ENCODE results near the gene NGFR.

Gene NGFR

DNA sequence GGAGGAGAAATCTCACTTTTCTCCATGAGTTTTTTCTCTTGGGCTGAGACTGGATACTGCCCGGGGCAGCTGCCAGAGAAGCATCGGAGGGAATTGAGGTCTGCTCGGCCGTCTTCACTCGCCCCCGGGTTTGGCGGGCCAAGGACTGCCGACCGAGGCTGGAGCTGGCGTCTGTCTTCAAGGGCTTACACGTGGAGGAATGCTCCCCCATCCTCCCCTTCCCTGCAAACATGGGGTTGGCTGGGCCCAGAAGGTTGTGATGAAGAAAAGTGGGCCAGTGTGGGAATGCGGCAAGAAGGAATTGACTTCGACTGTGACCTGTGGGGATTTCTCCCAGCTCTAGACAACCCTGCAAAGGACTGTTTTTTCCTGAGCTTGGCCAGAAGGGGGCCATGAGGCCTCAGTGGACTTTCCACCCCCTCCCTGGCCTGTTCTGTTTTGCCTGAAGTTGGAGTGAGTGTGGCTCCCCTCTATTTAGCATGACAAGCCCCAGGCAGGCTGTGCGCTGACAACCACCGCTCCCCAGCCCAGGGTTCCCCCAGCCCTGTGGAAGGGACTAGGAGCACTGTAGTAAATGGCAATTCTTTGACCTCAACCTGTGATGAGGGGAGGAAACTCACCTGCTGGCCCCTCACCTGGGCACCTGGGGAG is 19.1 kb downstream of the NGFR start:
- peaks cover 15 to 21% of the 10 kb centered on the region in 2 donors for H3K4me1 ChIP-seq (ENCODE audit: control insufficient read depth in 2 of 2, insufficient read depth in 2 of 2, low read length in 2 of 2)
- no peak overlapping the region for H3K9ac ChIP-seq (ENCODE audit: low read depth in 1 of 2, low read length in 2 of 2)
- H3K27me3 ChIP-seq (ENCODE audit: control insufficient read depth in 2 of 2, insufficient read depth in 2 of 2, low read length in 2 of 2), result no peaks in the 10 kb centered on the region
- no peaks in the 10 kb centered on the region for H3K36me3 ChIP-seq (ENCODE audit: control insufficient read depth in 2 of 2, insufficient read depth in 2 of 2, low read length in 2 of 2)
- no peak overlapping the region for H3K27ac ChIP-seq (ENCODE audit: low read depth in 2 of 2, low read length in 2 of 2)
- H3K4me3 ChIP-seq (ENCODE audit: low read length in 2 of 2), result no peak overlapping the region
- no peaks in the 10 kb centered on the region for H3K9me3 ChIP-seq (ENCODE audit: control insufficient read depth in 2 of 2, low read length in 2 of 2)

DNA sequence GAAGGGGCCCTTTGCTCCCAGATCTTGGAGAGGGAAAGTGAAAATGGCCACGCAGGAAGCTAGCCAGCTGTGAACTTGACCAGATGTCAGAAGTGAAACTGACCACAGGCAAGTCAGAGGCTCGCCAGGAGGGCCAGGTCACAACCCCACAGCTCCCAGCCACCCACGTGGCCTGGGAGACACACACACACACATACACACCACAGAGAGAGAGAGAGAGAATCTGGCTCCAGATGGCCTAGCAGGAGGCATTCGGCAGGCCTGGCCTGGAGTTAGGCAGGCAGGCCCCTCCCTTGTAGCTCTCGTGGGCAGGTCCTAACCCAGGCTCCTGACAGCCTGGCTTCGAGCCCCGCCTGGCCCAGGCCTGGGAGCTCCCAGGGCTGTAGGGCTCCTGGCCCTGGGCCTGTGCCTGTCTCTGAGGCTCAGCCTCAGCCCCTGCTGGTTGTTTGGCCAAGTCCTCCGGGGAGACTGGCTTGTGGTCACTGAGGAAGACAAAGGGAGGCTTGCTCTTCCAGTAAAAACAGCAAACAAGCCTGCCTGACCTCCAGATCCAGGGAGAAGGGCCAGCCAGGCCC is 20.2 kb downstream of the NGFR start:
- H3K27ac ChIP-seq (ENCODE audit: low read depth in 2 of 2, low read length in 2 of 2), result peak overlapping the region; percentile 52 to 78
- H3K4me3 ChIP-seq (ENCODE audit: low read length in 2 of 2), result no peak overlapping the region
- no peaks in the 10 kb centered on the region for H3K36me3 ChIP-seq (ENCODE audit: control insufficient read depth in 2 of 2, insufficient read depth in 2 of 2, low read length in 2 of 2)
- no peaks in the 10 kb centered on the region for H3K9me3 ChIP-seq (ENCODE audit: control insufficient read depth in 2 of 2, low read length in 2 of 2)
- peak overlapping the region; percentile 21 to 47 for H3K9ac ChIP-seq (ENCODE audit: low read depth in 1 of 2, low read length in 2 of 2)
- H3K27me3 ChIP-seq (ENCODE audit: control insufficient read depth in 2 of 2, insufficient read depth in 2 of 2, low read length in 2 of 2), result no peaks in the 10 kb centered on the region
- peaks cover 15 to 21% of the 10 kb centered on the region in 2 donors for H3K4me1 ChIP-seq (ENCODE audit: control insufficient read depth in 2 of 2, insufficient read depth in 2 of 2, low read length in 2 of 2)

DNA sequence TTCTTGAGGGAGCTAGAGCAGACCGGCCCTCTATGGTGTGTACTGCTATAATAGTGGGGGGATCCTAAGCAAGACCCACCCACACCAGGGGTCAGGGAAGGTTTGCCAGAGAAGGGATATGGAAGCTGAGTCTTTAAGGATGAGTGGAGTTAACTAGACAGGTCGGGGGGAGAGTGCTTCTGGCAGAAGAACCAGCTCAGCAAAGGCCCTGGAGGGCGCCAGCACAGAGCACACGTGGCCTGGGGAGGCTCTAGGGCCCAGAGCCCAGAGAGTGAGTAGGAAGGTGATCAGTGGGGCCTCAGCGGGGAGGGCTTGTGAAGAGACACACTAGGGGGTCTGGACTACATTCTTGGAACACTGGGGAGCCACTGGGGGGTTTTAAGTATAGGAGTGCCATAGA is 21.1 kb downstream of the NGFR start:
- H3K36me3 ChIP-seq (ENCODE audit: control insufficient read depth in 2 of 2, insufficient read depth in 2 of 2, low read length in 2 of 2), result no peaks in the 10 kb centered on the region
- H3K27me3 ChIP-seq (ENCODE audit: control insufficient read depth in 2 of 2, insufficient read depth in 2 of 2, low read length in 2 of 2), result peaks cover 0 to 2% of the 10 kb centered on the region in 2 donors
- peaks cover 15 to 21% of the 10 kb centered on the region in 2 donors for H3K4me1 ChIP-seq (ENCODE audit: control insufficient read depth in 2 of 2, insufficient read depth in 2 of 2, low read length in 2 of 2)
- no peak overlapping the region for H3K4me3 ChIP-seq (ENCODE audit: low read length in 2 of 2)
- H3K9ac ChIP-seq (ENCODE audit: low read depth in 1 of 2, low read length in 2 of 2), result no peak overlapping the region
- H3K9me3 ChIP-seq (ENCODE audit: control insufficient read depth in 2 of 2, low read length in 2 of 2), result no peaks in the 10 kb centered on the region
- H3K27ac ChIP-seq (ENCODE audit: low read depth in 2 of 2, low read length in 2 of 2), result peak overlapping the region; percentile 52 to 78

DNA sequence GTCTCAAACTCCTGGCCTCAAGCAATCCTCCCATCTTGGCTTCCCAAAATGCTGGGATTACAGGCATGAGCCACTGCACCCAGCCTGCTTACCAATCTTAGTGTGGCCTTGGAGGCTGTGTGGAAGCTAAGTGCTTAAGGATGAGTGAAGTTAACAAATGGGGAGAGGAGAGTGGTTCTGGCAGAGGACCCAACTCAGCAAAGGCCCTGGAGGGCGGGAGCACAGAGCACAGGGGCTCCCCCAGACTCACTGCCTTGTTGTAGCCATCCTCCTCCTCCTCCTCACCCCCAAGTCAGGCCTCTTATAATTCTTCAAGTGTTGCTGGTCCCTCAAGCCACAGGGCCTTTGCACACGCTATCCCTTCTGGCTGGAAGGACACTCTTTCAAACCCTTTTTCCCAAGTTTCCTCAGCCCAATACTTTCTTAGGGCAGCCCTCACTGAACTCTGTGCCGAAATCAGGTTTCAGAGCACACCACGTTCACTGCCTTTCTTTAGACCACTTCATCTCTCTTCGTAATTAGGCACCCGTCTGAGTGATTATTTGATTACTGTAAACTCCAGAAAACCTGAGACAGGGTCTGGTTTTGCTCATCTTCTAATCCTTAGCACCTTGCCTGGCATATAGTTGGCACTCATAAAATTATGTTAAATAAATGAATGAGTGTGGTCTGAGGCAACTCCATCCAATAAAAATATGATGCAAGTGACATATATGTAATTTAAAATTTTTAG is 23.4 kb downstream of the NGFR start:
- Histone ChIP-seq H3K9ac (ENCODE audit: low read depth in 1 of 2, low read length in 2 of 2) (no peak overlapping the region), H3K4me1 (ENCODE audit: control insufficient read depth in 2 of 2, insufficient read depth in 2 of 2, low read length in 2 of 2) (peaks cover 15 to 21% of the 10 kb centered on the region in 2 donors)

DNA sequence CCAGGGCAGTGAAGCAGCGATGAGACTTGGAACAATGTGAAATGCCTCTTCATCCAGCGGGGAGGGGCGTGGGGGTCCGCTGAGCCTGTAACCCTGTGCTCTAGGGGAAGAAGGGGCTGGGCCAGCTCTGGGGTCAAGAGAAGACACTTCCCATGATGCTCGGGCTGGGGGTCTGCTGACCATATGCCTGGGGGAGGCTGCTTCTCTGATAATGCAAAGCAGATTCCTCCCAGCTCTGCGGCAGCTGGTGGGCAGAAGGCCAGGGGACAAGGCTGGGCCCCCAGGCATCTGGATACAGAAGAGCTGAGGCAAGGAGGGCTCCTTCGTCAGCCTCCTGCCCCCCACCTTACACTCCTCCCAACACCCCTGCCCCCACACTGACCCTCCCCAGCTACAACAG is 24.7 kb downstream of the NGFR start:
- Histone ChIP-seq H3K9ac (ENCODE audit: low read depth in 1 of 2, low read length in 2 of 2) (no peak overlapping the region), H3K4me1 (ENCODE audit: control insufficient read depth in 2 of 2, insufficient read depth in 2 of 2, low read length in 2 of 2) (peaks cover 9 to 12% of the 10 kb centered on the region in 2 donors), H3K4me3 (ENCODE audit: low read length in 2 of 2) (no peak overlapping the region), H3K27ac (ENCODE audit: low read depth in 2 of 2, low read length in 2 of 2) (no peak overlapping the region), H3K36me3 (ENCODE audit: control insufficient read depth in 2 of 2, insufficient read depth in 2 of 2, low read length in 2 of 2) (no peaks in the 10 kb centered on the region), H3K9me3 (ENCODE audit: control insufficient read depth in 2 of 2, low read length in 2 of 2) (no peaks in the 10 kb centered on the region), H3K27me3 (ENCODE audit: control insufficient read depth in 2 of 2, insufficient read depth in 2 of 2, low read length in 2 of 2) (peaks cover 0 to 2% of the 10 kb centered on the region in 2 donors)

More for the DNA sequence above, 23.4 kb downstream of the NGFR start:
- Histone ChIP-seq H3K36me3 (ENCODE audit: control insufficient read depth in 2 of 2, insufficient read depth in 2 of 2, low read length in 2 of 2) (no peaks in the 10 kb centered on the region), H3K9me3 (ENCODE audit: control insufficient read depth in 2 of 2, low read length in 2 of 2) (no peaks in the 10 kb centered on the region), H3K4me3 (ENCODE audit: low read length in 2 of 2) (no peak overlapping the region), H3K27ac (ENCODE audit: low read depth in 2 of 2, low read length in 2 of 2) (no peak overlapping the region), H3K27me3 (ENCODE audit: control insufficient read depth in 2 of 2, insufficient read depth in 2 of 2, low read length in 2 of 2) (peaks cover 0 to 2% of the 10 kb centered on the region in 2 donors)

DNA sequence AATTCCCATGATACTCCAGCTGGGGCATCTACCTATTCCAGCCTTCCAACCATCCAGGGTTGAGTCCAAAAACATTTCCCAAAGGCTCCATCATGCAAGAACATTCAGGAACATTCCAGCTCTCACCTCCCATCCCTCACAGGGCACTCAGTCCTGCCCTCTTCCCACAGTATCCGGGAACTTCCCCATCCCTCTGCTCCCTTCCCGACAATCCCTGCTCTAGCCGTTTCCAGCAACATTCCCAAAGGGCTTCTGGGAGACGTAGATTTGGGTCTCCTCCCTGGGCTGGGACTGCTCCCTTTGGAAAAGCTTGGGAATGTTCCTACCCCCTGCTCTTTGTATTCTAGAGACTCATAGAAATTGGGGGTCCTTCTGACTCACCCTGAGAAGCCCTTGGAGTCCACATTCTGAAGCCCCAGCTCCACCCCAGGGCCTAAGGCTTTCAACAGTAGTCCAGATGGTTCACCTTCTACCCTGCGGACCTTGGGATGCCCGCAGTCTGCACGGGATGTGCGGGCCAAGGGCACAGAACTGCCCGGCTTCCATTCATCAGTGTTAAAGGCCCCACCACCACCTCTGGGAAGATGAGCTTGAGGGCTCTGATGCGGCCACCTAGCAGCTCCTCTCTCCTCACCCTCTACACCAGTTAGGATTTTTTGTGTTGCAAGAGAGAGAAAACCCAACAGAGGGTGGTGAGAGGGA is 25.4 kb downstream of the NGFR start:
- H3K27ac ChIP-seq (ENCODE audit: low read depth in 2 of 2, low read length in 2 of 2), result no peak overlapping the region
- H3K9me3 ChIP-seq (ENCODE audit: control insufficient read depth in 2 of 2, low read length in 2 of 2), result no peaks in the 10 kb centered on the region
- no peak overlapping the region for H3K4me3 ChIP-seq (ENCODE audit: low read length in 2 of 2)
- H3K36me3 ChIP-seq (ENCODE audit: control insufficient read depth in 2 of 2, insufficient read depth in 2 of 2, low read length in 2 of 2), result no peaks in the 10 kb centered on the region
- peaks cover 6 to 9% of the 10 kb centered on the region in 2 donors for H3K4me1 ChIP-seq (ENCODE audit: control insufficient read depth in 2 of 2, insufficient read depth in 2 of 2, low read length in 2 of 2)
- peaks cover 0 to 2% of the 10 kb centered on the region in 2 donors for H3K27me3 ChIP-seq (ENCODE audit: control insufficient read depth in 2 of 2, insufficient read depth in 2 of 2, low read length in 2 of 2)
- H3K9ac ChIP-seq (ENCODE audit: low read depth in 1 of 2, low read length in 2 of 2), result no peak overlapping the region

DNA sequence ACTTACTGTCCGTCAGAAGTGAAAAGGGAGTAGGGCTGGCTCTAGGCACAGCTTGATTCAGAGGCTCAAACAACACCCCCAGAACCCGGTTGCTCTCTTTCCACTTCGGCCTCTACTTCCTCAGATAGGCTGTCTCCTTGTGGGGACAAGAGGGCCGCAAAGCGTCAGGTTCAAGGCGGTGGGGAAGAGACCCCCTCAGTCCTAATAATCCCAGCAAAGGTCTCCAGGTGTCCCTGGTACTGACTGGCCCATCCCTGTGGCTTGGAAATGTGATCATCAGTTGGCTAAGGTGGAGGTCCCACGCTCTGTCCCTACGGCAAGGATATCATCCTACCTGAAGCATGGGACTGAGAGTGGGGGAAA is 26.0 kb downstream of the NGFR start:
- H3K9me3 ChIP-seq (ENCODE audit: control insufficient read depth in 2 of 2, low read length in 2 of 2), result no peaks in the 10 kb centered on the region
- H3K27me3 ChIP-seq (ENCODE audit: control insufficient read depth in 2 of 2, insufficient read depth in 2 of 2, low read length in 2 of 2), result peaks cover 0 to 2% of the 10 kb centered on the region in 2 donors
- H3K36me3 ChIP-seq (ENCODE audit: control insufficient read depth in 2 of 2, insufficient read depth in 2 of 2, low read length in 2 of 2), result no peaks in the 10 kb centered on the region
- peaks cover 2 to 3% of the 10 kb centered on the region in 2 donors for H3K4me1 ChIP-seq (ENCODE audit: control insufficient read depth in 2 of 2, insufficient read depth in 2 of 2, low read length in 2 of 2)
- H3K27ac ChIP-seq (ENCODE audit: low read depth in 2 of 2, low read length in 2 of 2), result no peak overlapping the region
- no peak overlapping the region for H3K9ac ChIP-seq (ENCODE audit: low read depth in 1 of 2, low read length in 2 of 2)
- no peak overlapping the region for H3K4me3 ChIP-seq (ENCODE audit: low read length in 2 of 2)

DNA sequence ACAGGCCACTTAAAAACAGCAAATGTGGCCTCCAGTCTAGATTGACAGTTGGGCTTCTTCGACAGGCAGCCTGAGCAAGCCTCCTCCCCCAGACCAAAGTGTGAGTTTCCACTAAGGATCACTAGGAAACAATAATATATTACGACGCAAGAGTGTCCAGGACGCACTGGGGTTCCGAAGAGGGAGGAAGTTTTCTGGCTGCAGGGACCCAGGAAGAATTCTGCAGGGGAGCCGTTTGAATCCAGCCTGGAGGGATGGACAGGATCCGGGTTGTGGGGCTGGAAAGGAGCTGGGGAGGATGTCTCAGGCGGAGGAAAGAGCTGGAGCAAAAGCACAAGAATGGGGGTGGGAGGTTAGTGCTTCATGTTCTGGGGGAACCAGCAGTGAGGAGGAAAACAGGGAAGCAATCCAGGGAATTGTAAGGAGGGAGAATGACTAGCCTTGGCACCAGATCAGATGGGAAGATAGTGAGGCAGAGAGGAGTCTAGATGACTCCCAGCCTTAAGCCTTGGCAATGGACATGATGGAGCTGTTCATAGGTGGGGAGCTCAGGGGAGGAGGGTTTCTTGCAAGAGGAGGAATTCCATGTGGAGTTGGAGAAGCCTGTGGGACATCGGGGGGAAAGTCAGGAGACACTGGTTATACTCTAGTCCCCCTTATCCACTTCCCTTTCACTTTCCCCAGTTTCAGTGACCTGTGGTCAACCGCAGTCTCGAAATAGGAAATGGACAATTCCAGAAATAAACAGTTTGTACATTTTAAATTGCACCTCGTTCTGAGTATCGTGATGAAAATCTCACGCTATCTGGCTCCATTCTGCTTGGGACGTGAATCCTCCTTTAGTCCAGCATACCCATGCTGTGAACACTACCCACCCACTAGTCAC is 26.6 kb downstream of the NGFR start:
- H3K27me3 ChIP-seq (ENCODE audit: control insufficient read depth in 2 of 2, insufficient read depth in 2 of 2, low read length in 2 of 2), result peaks cover 0 to 2% of the 10 kb centered on the region in 2 donors

DNA sequence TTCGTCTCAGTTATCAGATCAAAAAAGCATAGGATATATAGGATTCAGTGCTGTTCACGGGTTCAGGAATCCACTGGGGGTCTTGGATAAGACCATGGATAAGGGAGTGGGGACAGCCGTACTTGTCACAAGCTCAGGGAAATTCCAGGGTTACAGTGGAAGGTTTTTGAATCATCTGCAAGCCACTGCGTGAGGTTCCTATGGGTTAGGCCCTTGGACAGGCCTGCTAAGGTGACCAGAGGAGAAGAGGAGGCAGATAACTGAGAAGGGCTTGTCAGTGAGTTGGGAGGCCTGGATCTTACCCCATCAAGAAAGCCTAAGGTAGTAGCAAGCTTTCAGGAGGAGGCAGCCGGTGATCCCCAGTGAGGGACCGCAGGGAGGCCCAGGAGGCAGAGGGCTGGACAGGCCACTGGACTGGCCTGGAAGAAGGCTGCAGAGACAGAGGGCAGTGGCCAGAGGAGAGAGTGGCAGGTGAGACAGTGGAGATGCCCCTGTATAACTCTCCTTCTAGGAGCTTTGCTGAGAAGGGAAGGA is 27.3 kb downstream of the NGFR start:
- no peak overlapping the region for H3K4me3 ChIP-seq (ENCODE audit: low read length in 2 of 2)
- H3K4me1 ChIP-seq (ENCODE audit: control insufficient read depth in 2 of 2, insufficient read depth in 2 of 2, low read length in 2 of 2), result no peaks in the 10 kb centered on the region
- H3K9me3 ChIP-seq (ENCODE audit: control insufficient read depth in 2 of 2, low read length in 2 of 2), result no peaks in the 10 kb centered on the region
- H3K27ac ChIP-seq (ENCODE audit: low read depth in 2 of 2, low read length in 2 of 2), result no peak overlapping the region
- H3K27me3 ChIP-seq (ENCODE audit: control insufficient read depth in 2 of 2, insufficient read depth in 2 of 2, low read length in 2 of 2), result peaks cover 0 to 2% of the 10 kb centered on the region in 2 donors
- H3K9ac ChIP-seq (ENCODE audit: low read depth in 1 of 2, low read length in 2 of 2), result no peak overlapping the region
- no peaks in the 10 kb centered on the region for H3K36me3 ChIP-seq (ENCODE audit: control insufficient read depth in 2 of 2, insufficient read depth in 2 of 2, low read length in 2 of 2)

More for the DNA sequence above, 26.6 kb downstream of the NGFR start:
- Histone ChIP-seq H3K36me3 (ENCODE audit: control insufficient read depth in 2 of 2, insufficient read depth in 2 of 2, low read length in 2 of 2) (no peaks in the 10 kb centered on the region), H3K9ac (ENCODE audit: low read depth in 1 of 2, low read length in 2 of 2) (no peak overlapping the region), H3K4me3 (ENCODE audit: low read length in 2 of 2) (no peak overlapping the region), H3K27ac (ENCODE audit: low read depth in 2 of 2, low read length in 2 of 2) (no peak overlapping the region), H3K4me1 (ENCODE audit: control insufficient read depth in 2 of 2, insufficient read depth in 2 of 2, low read length in 2 of 2) (no peaks in the 10 kb centered on the region), H3K9me3 (ENCODE audit: control insufficient read depth in 2 of 2, low read length in 2 of 2) (no peaks in the 10 kb centered on the region)
